ENCODE results near the gene WIPF1. TPM values are rescaled to one million over a fixed set of nuclear protein-coding genes. Genes with fewer than 3 reads are reported as not detected.
A peak's percentile ranks its signal among the peaks of the same experiment; 100 is the strongest.

Gene WIPF1
- total and polyA plus RNA-seq, 10 donors = 74.9 to 265 (median 175) TPM

DNA sequence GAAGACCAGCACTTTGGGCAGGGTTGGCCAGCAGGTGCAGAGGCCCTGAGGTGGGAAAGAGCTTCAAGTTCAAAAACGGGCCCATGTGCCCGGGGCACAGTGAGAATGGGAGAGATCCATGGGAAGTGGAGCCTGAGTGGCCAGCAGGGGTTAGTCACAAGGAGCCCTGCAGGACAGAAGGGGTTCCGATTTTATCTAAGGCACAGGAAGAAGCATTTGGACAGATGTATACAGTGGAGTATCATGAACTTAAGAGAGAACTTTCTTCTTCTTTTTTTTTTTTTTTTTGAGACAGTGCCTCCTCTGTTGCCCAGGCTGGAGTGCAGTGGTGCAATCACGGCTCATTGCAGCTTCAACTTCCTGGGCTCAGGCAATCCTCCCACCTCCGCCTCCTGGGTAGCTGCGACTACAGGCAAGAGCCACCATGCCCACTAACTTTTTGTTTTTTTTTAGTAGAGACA, 24.0 kb downstream of the WIPF1 start:
- Histone ChIP-seq H3K36me3 (peaks cover 4 to 100% (median 80%) of the 10 kb centered on the region in 6 donors), H3K9me3 (no peaks in the 10 kb centered on the region), H3K27ac (peak overlapping the region in 7 of 8 donors; percentile 71 to 84 (median 79)), H3K4me1 (peaks cover 5 to 99% (median 50%) of the 10 kb centered on the region in 6 donors), H3K27me3 (replicated peaks in 1 of 7) (no peaks in the 10 kb centered on the region), H3K4me3 (peak overlapping the region in 1 of 8 donors; percentile 17)
- intact Hi-C loops (cut with DNase I; ENCODE audit: low total_unique reads) = no loop called here
- TF ChIP-seq, protein P1, sequence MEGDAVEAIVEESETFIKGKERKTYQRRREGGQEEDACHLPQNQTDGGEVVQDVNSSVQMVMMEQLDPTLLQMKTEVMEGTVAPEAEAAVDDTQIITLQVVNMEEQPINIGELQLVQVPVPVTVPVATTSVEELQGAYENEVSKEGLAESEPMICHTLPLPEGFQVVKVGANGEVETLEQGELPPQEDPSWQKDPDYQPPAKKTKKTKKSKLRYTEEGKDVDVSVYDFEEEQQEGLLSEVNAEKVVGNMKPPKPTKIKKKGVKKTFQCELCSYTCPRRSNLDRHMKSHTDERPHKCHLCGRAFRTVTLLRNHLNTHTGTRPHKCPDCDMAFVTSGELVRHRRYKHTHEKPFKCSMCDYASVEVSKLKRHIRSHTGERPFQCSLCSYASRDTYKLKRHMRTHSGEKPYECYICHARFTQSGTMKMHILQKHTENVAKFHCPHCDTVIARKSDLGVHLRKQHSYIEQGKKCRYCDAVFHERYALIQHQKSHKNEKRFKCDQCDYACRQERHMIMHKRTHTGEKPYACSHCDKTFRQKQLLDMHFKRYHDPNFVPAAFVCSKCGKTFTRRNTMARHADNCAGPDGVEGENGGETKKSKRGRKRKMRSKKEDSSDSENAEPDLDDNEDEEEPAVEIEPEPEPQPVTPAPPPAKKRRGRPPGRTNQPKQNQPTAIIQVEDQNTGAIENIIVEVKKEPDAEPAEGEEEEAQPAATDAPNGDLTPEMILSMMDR (IDR thresholded peaks at IDR 0.05 in 8 of 11, conservative IDR thresholded peaks at IDR 0.05 in 3 of 11) = peak in 7 of 11 experiments; percentile 10 to 30 (median 24)
- TF ChIP-seq POLR2AphosphoS5 (IDR thresholded peaks at IDR 0.05) (peak; percentile 23 to 50 (median 42)), POLR2A (IDR thresholded peaks at IDR 0.05) (no peak)
- DNase-seq = peak; percentile 86
- WGBS, 5 donors = 48 to 69% (median 56%) methylated on average over 6 of the region's 6 CpGs

DNA sequence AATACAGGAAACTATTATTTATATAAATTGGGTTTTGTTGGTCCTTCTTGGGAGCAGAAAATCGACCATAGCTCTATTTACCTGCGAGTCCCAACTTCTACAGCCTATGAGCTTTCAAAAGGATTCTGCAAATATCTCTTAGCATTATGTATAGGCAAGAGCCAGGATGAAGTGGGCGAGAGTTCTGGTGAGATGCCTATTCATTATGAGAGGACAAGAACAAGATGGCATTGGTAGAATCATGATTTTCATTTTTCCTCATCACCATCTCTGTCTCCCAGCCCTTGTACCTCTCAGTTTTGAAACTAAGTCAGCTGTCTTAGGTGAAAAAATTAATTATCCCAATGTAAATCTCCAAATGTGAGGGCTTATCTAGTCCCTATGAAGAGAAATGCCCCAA, 25.0 kb downstream of the WIPF1 start:
- Histone ChIP-seq H3K4me1 (peaks cover 5 to 99% (median 48%) of the 10 kb centered on the region in 6 donors), H3K36me3 (peaks cover 4 to 100% (median 84%) of the 10 kb centered on the region in 6 donors), H3K27me3 (replicated peaks in 1 of 7) (no peaks in the 10 kb centered on the region), H3K9me3 (no peaks in the 10 kb centered on the region), H3K27ac (peak overlapping the region in 5 of 8 donors; percentile 71 to 84 (median 79)), H3K4me3 (no peak overlapping the region)
- intact Hi-C loops (cut with DNase I; ENCODE audit: low total_unique reads) = no loop called here
- 77 to 87% (median 79%) methylated on average over 3 of the region's 3 CpGs for WGBS, 5 donors
- TF ChIP-seq POLR2AphosphoS5 (IDR thresholded peaks at IDR 0.05) (no peak), POLR2A (IDR thresholded peaks at IDR 0.05) (no peak)
- TF ChIP-seq, protein P1 (IDR thresholded peaks at IDR 0.05 in 8 of 11, conservative IDR thresholded peaks at IDR 0.05 in 3 of 11) = no peak
- no peak for DNase-seq

DNA sequence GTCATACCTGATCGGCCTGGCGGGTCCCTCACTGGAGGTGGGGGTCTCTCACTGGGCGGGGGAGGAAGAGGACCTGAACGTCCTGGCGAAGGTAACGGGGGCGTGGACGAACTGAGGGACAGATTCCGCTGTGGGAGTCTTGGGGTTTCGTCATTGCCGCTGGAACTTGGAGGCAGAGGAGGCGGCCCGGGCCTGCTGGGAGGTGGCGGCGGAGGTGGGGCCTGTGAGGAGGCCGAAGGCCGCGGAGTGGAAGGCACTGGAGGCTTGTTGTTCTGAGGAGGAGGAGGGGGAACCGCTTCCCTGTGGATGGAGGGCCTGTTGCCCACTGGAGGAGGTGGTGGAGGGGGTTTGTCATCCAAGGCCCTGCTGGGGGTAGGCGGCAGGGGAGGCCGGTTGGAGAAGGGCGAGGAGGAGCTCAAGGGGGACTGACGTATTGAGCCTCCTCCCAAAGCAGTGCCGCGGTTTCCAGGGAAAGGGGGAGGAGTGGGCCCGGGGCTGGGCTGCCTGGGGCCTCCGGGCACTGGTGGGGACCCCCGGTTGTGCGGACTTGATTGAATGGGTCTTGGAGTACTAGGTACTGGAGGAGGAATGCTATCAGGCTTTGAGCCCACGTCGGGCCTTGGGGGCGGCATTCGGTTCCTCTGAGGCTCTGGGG, 25.8 kb downstream of the WIPF1 start:
- Histone ChIP-seq H3K4me3 (no peak overlapping the region), H3K36me3 (peaks cover 5 to 100% (median 88%) of the 10 kb centered on the region in 6 donors), H3K4me1 (peaks cover 5 to 93% (median 43%) of the 10 kb centered on the region in 6 donors), H3K27me3 (replicated peaks in 1 of 7) (no peaks in the 10 kb centered on the region), H3K9me3 (no peaks in the 10 kb centered on the region), H3K27ac (peak overlapping the region in 3 of 8 donors; percentile 36 to 84 (median 77))
- TF ChIP-seq POLR2AphosphoS5 (IDR thresholded peaks at IDR 0.05) = peak in 2 of 3 donors; percentile 40 to 82
- TF ChIP-seq, protein P1 (IDR thresholded peaks at IDR 0.05 in 8 of 11, conservative IDR thresholded peaks at IDR 0.05 in 3 of 11) = no peak
- no peak for DNase-seq
- 89 to 93% (median 91%) methylated on average over 32 to 33 of the region's 33 CpGs for WGBS, 5 donors
- intact Hi-C loops (cut with DNase I; ENCODE audit: low total_unique reads) = no loop called here

DNA sequence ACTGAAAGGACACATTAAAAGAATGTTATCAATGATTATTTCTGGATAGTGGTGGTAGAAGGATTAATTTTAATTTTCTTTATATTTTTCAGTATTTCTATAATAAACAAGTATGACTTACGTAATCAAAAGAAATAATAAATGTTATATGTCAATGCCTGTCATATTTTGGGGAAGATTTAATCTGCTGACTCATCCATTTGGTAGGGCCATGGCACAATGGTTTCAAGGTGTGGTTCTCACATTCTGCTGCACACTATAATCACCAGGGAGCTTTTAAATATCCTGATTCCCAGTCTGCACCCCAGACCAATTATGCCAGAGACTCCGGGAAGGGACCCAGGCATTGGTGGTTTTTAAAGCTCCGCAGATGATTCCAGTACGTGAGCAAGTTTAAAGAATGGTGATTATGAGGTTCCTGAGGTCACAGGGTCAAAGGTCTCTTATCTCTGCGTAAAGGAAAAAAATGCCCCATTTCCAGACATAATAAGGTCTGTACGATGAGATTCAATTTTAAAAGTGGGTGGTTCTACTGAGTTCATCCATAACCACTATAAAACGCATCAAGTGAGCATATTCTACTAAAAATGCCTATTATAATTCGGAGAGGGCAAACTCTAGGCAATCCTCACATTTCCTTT, 27.2 kb downstream of the WIPF1 start:
- Histone ChIP-seq H3K9me3 (no peaks in the 10 kb centered on the region), H3K4me3 (no peak overlapping the region), H3K36me3 (peaks cover 5 to 100% (median 91%) of the 10 kb centered on the region in 6 donors), H3K27ac (peak overlapping the region in 2 of 8 donors; percentile 4 to 84), H3K4me1 (peaks cover 2 to 80% (median 43%) of the 10 kb centered on the region in 6 donors), H3K27me3 (replicated peaks in 1 of 7) (no peaks in the 10 kb centered on the region)
- intact Hi-C loops (cut with DNase I; ENCODE audit: low total_unique reads) = no loop called here
- no peak for DNase-seq
- TF ChIP-seq POLR2A (IDR thresholded peaks at IDR 0.05) = no peak
- TF ChIP-seq, protein P1 (IDR thresholded peaks at IDR 0.05 in 8 of 11, conservative IDR thresholded peaks at IDR 0.05 in 3 of 11) = no peak
- TF ChIP-seq POLR2AphosphoS5 (IDR thresholded peaks at IDR 0.05) = no peak
- 92 to 96% (median 94%) methylated on average over 8 of the region's 8 CpGs for WGBS, 5 donors
